Prostate gland (tissue), 2 donors: ENCODE data around the gene GNB5. TPM values are rescaled to one million over a fixed set of nuclear protein-coding genes. Genes with fewer than 3 reads are reported as not detected.

Source experiments
- DNase-seq: peaks from one replicate; pipeline ENCODE4 v3.0.0-alpha.2; 2019; ENCODE audit warnings: low spot score
- H3K27ac ChIP-seq, 2 donors: fragments of 200-600 bp; sonication (generic); 2 replicates each; pipeline ENCODE4 v1.5.1; 2017 to 2019
- H3K27me3 ChIP-seq: fragments of 200-600 bp; sonication (generic); replicated peaks from 2 replicates; pipeline ENCODE4 v1.5.1; 2019; ENCODE audit not compliant: insufficient read depth
- H3K36me3 ChIP-seq, 2 donors: fragments of 200-600 bp; sonication (generic); 1 replicate in 1 of 2; 2 replicates in 1 of 2; pipeline versions ENCODE4 v1.5.1 to v1.8.1; 2017 to 2019
- H3K4me1 ChIP-seq: fragments of 200-600 bp; sonication (generic); replicated peaks from 2 replicates; pipeline ENCODE4 v1.5.1; 2019
- H3K4me3 ChIP-seq, 2 donors: fragments of 200-600 bp; sonication (generic); 2 replicates each; pipeline ENCODE4 v1.5.1; 2017 to 2019
- H3K9me3 ChIP-seq: fragments of 200-600 bp; sonication (generic); 2 replicates; pipeline ENCODE4 v1.5.1; 2017
- CTCF ChIP-seq, 4 experiments: fragments of 200-600 bp in 2 of 4; fragments of 450-650 bp in 2 of 4; sonication (generic) in 2 of 4; IDR thresholded peaks; 1 replicate in 3 of 4; 2 replicates in 1 of 4; pipeline ENCODE4 v1.5.1; 2016 to 2019; ENCODE audit warnings: antibody characterized with exemption in 4 of 4, mild to moderate bottlenecking in 2 of 4, moderate library complexity in 2 of 4
- POLR2A ChIP-seq: fragments of 450-650 bp; IDR thresholded peaks from one replicate; pipeline ENCODE4 v1.6.1; 2016; ENCODE audit warnings: antibody characterized with exemption, mild to moderate bottlenecking
- POLR2AphosphoS5 ChIP-seq: sonication (generic); formaldehyde crosslinking; IDR thresholded peaks from one replicate; pipeline ENCODE4 v1.6.1; 2017; ENCODE audit warnings: antibody characterized with exemption
- WGBS: methylation state at CpG from one replicate; pipeline ENCODE4 v1.1.5; 2018; 5-methylcytosine and 5-hydroxymethylcytosine counted together
- intact Hi-C: fragments of 100-400 bp; cut with DNase I; formaldehyde crosslinking; loops from one replicate; pipeline ENCODE4 v1.14.2; 2022
- total RNA-seq, 2 donors: library from RNA; depleted of rRNA; stranded (reverse); fragments of >200 nt; gene quantifications; one replicate each; pipeline ENCODE4 v1.1.0, GENCODE V29; 2016

GNB5 gene
- total RNA-seq, 2 donors from 2014 or later, result 23.3 to 85.7 TPM

DNA sequence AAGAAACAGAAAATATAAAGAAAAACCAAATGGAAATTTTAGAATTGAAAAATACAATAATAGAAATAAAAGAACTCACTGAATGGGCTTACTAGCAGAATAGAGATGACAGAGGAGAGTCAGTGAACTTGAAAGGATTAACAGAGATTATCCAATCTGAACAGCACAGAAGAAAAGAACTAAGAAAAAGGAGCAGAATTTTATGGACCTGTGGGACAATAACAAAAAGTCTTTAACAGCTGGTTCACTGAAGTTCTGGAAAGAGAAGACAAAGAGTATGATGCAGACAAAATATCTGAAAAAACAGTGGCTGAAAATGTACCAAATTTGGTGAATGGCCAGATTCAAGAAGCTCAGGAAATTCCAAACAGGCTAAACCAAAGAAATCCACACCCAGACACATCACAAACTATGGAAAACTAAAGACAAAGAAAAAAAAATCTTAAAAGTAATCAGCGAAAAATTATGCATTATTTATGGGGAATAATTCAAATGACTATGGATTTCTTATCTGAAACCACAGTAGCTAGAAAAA is 9.7 kb upstream of the GNB5 start:
- intact Hi-C loops, result no loop called here
- no peak overlapping the region for H3K4me3 ChIP-seq
- DNase-seq, result no peak
- H3K36me3 ChIP-seq, result no peaks in the 10 kb centered on the region
- H3K27me3 ChIP-seq, result no peaks in the 10 kb centered on the region
- no peaks in the 10 kb centered on the region for H3K9me3 ChIP-seq
- no peaks in the 10 kb centered on the region for H3K4me1 ChIP-seq
- WGBS, result 89% methylated on average over 1 of the region's 1 CpG
- TF ChIP-seq POLR2AphosphoS5 (no peak), POLR2A (no peak), CTCF (IDR thresholded peaks at IDR 0.05) (no peak)
- H3K27ac ChIP-seq, result no peak overlapping the region

- no peaks in the 10 kb centered on the region for H3K4me1 ChIP-seq
Observed at GRCh38 chr15:52199271-52199670, 8.1 kb upstream of the GNB5 start.

DNA sequence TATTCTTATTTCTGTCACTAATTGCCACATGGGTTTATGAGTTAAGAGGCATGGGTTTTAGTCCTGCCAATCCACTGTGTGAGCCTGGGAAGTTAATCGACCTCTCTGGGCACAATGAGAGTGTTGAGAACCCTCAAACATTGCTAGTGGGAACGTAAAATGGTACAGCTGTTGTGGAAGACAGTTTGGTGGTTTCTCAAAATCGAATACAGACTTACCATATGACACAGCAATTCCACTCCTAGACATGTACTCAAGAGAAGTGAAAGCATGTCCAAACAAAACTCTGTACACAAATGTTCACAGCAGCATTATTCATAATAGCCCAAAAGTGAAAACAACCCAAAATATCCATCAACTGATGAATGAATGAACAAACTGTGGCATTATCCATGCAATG is 5.7 kb upstream of the GNB5 start:
- H3K9me3 ChIP-seq, result no peaks in the 10 kb centered on the region
- TF ChIP-seq POLR2AphosphoS5 (no peak), CTCF (IDR thresholded peaks at IDR 0.05) (no peak), POLR2A (no peak)
- no peak overlapping the region for H3K4me3 ChIP-seq
- H3K36me3 ChIP-seq, result no peaks in the 10 kb centered on the region
- no peak overlapping the region for H3K27ac ChIP-seq
- no peak for DNase-seq
- H3K4me1 ChIP-seq, result no peaks in the 10 kb centered on the region
- 78% methylated on average over 3 of the region's 3 CpGs for WGBS
- intact Hi-C loops, result no loop called here
- no peaks in the 10 kb centered on the region for H3K27me3 ChIP-seq

More at GRCh38 chr15:52199271-52199670, 8.1 kb upstream of the GNB5 start:
- Histone ChIP-seq H3K9me3 (no peaks in the 10 kb centered on the region), H3K4me3 (no peak overlapping the region), H3K36me3 (no peaks in the 10 kb centered on the region), H3K27me3 (no peaks in the 10 kb centered on the region), H3K27ac (no peak overlapping the region)
- intact Hi-C loops, result no loop called here
- TF ChIP-seq CTCF (IDR thresholded peaks at IDR 0.05), result no peak
- DNase-seq, result no peak
- 69% methylated on average over 2 of the region's 2 CpGs for WGBS

DNA sequence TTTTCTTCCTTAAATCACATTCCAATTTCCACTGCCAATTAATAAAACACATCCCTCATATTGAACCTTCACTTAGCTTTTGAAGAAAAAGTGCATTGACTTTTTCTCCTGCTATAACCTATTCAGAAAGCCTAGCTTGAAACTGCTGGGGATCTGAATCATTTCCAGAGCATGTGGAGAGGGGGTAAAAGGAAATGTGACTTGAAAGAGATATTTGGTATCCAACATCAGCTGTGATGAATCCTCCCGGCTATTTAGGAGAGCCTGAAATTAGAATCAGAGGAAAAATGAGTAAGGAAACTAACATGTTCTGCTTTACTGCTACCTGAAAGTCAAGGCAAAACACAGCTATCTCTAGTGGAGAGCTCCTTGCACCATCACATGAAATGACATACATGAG is 2.6 kb upstream of the GNB5 start:
- no peaks in the 10 kb centered on the region for H3K27me3 ChIP-seq
- no peaks in the 10 kb centered on the region for H3K4me1 ChIP-seq
- no peak overlapping the region for H3K4me3 ChIP-seq
- intact Hi-C loops, result no loop called here
- no peaks in the 10 kb centered on the region for H3K36me3 ChIP-seq
- no peaks in the 10 kb centered on the region for H3K9me3 ChIP-seq
- H3K27ac ChIP-seq, result no peak overlapping the region
- 47% methylated on average over 1 of the region's 1 CpG for WGBS
- no peak for DNase-seq
- no peak for TF ChIP-seq POLR2A
- no peak for TF ChIP-seq POLR2AphosphoS5
- TF ChIP-seq CTCF (IDR thresholded peaks at IDR 0.05), result no peak

- TF ChIP-seq POLR2A (no peak), POLR2AphosphoS5 (peak; percentile 4)
- H3K9me3 ChIP-seq, result no peaks in the 10 kb centered on the region
- DNase-seq, result peak; percentile 19
- H3K4me1 ChIP-seq, result no peaks in the 10 kb centered on the region
- no peaks in the 10 kb centered on the region for H3K27me3 ChIP-seq
- no peak overlapping the region for H3K4me3 ChIP-seq
- no peaks in the 10 kb centered on the region for H3K36me3 ChIP-seq
- intact Hi-C loops, result no loop called here
- 15% methylated on average over 4 of the region's 4 CpGs for WGBS
- no peak overlapping the region for H3K27ac ChIP-seq
Observed at GRCh38 chr15:52193321-52193720, 2.1 kb upstream of the GNB5 start.
